Middle frontal gyrus (tissue), 1 donor: ENCODE measurements around the gene ARHGDIG.

Experiments
- DNase-seq: peaks from one replicate; pipeline ENCODE4 v3.0.0-alpha.2; 2015; ENCODE audit warnings: low spot score; ENCODE audit errors: extremely low spot score

Gene ARHGDIG

GRCh38 chr16:280005-280460, 358 bp upstream of the ARHGDIG start:
- no peak for DNase-seq

GRCh38 chr16:280991-281659, 734 bp downstream of the ARHGDIG start:
- DNase-seq = no peak

- DNase-seq = no peak
Measured at GRCh38 chr16:281660-282255, 1.4 kb downstream of the ARHGDIG start.

- DNase-seq = no peak
Measured at GRCh38 chr16:282491-282890, 2.1 kb downstream of the ARHGDIG start.

GRCh38 chr16:283033-283805, 2.8 kb downstream of the ARHGDIG start, which contains the start of gene PDIA2:
PDIA2 (plus strand) TSS chr16:283164; CDS start chr16:283170, 6 bp downstream.
- no peak for DNase-seq

- DNase-seq = no peak
Measured at GRCh38 chr16:284204-285120, 4.1 kb downstream of the ARHGDIG start.

GRCh38 chr16:285146-286055, 5.0 kb downstream of the ARHGDIG start:
- no peak for DNase-seq

GRCh38 chr16:286491-287297, 6.3 kb downstream of the ARHGDIG start:
- no peak for DNase-seq

- DNase-seq = no peak
Measured at GRCh38 chr16:287298-287811, 7.0 kb downstream of the ARHGDIG start.

GRCh38 chr16:287981-288920, 7.9 kb downstream of the ARHGDIG start:
- DNase-seq = no peak

- no peak for DNase-seq
Measured at GRCh38 chr16:289395-289997, 9.1 kb downstream of the ARHGDIG start.

GRCh38 chr16:290015-290680, 9.8 kb downstream of the ARHGDIG start:
- DNase-seq = no peak

- no peak for DNase-seq
Measured at GRCh38 chr16:290681-291405, 10.5 kb downstream of the ARHGDIG start.

- DNase-seq = no peak
Measured at GRCh38 chr16:291539-291938, 11.1 kb downstream of the ARHGDIG start.

- no peak for DNase-seq
Measured at GRCh38 chr16:293043-293775, 12.8 kb downstream of the ARHGDIG start.

GRCh38 chr16:296276-296675, 15.9 kb downstream of the ARHGDIG start:
- no peak for DNase-seq
